ENCODE data around the gene NFU1. TPM values are rescaled to one million over a fixed set of nuclear protein-coding genes. Genes with fewer than 3 reads are reported as not detected.

NFU1 gene
- total RNA-seq, 1 experiment from 2014 or later: 38.2 TPM

Other genes starting within 250 kb of the NFU1 start
- gene GFPT1, start 50.2 kb downstream of the NFU1 start, total RNA-seq (2021; ENCODE audit: unreplicated experiment): 62.4 TPM
- gene AAK1, start 206.3 kb upstream of the NFU1 start, total RNA-seq (2021; ENCODE audit: unreplicated experiment): 32.0 TPM